NCI-H1436 treated with DMSO at 0.1 percent for 48 hours (cell line): ENCODE data around the gene DDR2.

Source experiments
- DNase-seq: peaks from one replicate; lab custom pipeline; 2025; lab: John Stamatoyannopoulos, UW

DDR2 gene

DNA sequence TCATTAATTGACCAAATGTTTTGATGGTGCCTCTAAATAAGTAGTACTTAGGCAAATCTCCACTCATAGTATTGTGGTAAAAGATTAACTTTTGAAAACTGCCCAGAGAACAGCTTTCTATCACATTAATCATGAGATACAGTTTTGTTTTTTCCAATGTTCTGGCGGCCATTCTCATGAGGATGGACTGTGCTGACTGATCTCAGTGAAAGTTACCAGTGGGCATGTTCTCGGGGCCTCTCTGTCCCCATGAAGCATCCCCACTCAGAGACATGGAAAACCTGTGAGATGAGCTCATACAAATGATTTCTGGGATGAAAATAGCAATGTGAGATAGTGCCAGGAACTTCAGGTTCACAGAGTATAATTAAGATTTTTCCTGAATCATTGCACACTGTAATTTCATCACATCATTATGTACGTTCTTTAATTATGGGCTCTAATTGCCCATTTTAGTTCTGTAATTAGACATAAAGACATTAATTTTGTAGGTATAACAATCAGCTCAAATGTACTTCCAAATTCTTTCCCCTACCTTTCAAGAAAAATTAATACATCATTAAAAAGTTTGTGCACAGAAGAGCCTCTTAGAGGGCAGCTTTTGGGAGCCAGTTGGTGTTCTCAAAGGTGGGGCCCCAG, 40.5 kb downstream of the DDR2 start:
- DNase-seq: no peak

DNA sequence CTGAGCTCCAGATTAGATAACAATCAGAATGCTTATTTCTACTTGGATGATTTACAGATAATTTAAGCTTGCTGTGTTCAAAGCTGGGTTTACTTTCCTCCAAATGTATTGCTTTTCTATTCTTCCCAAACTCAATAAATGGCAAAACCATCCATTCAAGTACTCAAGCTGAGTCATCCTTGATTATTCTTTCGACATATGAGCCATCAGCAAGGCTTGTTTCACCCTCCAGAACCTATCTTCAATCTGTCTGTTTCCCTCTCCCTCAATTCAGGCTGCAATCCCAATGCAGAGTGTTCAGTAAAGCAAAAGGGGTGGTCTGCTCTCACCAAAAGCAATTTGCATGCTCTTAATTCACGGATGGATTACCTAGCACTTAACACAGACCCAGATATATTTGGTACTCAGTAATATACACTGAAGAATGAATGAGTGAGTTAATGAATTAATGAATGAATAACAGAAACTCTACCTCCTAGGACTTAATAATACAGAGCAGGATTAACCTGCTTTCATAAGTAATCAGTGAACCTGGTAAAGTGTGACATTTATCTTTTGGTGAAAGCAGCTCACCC, 41.9 kb downstream of the DDR2 start:
- DNase-seq: no peak

DNA sequence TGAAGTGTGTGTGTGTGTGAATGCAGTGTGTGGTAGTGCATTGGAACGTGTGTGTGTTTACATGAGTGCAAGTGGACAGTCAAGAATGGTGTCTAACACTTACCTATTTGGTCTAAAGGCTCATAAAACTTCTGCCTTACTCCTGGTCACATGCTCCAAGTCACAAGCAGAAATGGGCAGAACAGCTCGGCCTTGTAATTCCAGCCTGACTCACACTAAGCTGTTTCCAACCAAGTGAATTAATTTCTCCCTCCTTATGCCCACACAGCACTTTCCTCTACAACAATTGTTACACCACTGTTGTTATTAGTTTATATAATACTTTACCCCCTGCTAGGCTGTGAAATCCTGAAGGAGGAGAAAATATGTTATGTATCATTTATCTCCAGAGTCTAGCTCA, 43.8 kb downstream of the DDR2 start:
- DNase-seq: no peak

DNA sequence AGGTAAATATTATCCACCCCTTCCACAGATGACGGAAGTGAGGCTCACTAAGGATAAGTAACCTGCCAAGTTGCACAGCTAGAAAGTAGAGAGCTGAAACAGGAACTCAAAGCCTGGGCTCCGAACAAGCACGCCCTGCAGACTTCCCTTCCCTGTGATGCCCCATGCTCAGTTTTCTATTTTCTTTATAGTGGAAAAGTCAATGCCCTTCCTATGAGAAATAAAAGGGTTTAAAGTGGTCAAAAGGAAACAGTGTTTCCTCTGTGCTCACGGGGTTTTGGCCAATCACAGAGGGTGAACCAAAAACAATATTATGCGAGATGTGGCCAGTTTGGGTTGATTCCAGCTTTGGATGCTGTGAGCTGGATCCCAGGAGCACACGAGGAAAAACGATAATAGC, 44.5 kb downstream of the DDR2 start:
- DNase-seq: no peak

GRCh38 chr1:162677607-162678371, 45.5 kb downstream of the DDR2 start:
- no peak for DNase-seq

GRCh38 chr1:162678439-162678838, 46.2 kb downstream of the DDR2 start:
- DNase-seq: no peak

DNA sequence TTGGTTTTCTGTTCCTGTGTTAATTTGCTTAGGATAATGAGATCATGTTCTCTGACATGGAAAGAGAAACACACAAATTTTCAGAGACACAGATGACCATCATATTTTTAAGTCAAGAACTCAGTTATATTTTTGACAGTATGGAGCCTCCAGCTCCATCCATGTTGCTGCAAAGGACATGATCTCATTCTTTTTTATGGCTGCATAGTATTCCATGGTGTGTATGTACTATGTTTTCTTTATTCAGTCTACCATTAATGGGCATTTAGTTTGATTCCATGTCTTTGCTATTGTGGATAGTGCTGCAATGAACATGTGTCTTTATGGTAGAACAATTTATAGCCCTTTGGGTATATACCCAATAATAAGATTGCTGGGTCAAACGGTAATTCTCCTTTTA, 47.0 kb downstream of the DDR2 start:
- no peak for DNase-seq

GRCh38 chr1:162680419-162681121, 48.3 kb downstream of the DDR2 start:
- no peak for DNase-seq

- no peak for DNase-seq
These were observed 48.8 kb downstream of the DDR2 start for GRCh38 chr1:162681122-162681436.

DNA sequence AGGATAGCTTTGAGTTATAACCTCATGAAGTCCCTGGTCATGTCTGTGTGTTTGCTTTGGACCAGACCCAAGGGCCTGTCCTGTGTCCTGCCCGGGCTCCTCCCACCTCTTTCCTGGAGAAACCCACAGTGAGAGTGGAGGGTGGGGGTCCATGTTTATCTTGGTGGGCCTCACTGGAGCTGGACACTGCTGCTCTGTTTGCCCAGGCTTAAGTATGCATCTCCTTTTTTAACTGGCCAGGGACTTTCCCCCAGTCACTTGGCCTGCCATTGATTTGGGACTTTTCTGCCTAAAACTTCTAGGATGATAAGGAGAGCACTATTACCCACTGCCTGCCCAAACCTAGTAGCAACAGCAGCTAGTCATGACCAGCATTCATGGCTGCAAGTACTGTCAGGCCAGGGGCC, 49.8 kb downstream of the DDR2 start:
- DNase-seq: no peak

DNA sequence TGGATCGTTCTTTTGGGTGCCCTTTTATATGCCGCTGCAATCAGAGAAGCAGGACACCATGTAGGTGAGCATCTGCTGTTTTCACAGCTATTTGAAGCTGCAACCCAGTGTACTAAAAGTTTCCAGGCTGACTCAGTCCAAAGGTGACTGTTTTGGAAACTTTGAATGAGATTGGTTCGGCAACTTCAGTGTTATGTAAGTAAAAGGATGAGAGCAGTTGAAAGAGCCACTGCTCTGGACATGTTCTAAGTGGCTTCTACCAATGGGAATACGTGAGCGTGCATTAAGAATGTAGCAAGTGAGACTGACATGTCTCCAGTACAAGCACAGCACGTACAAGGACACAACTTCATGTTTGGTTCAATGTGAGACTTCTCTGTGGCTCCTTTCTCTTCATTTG, 55.6 kb downstream of the DDR2 start:
- no peak for DNase-seq

GRCh38 chr1:162688521-162688920, 56.3 kb downstream of the DDR2 start:
- DNase-seq: no peak

DNA sequence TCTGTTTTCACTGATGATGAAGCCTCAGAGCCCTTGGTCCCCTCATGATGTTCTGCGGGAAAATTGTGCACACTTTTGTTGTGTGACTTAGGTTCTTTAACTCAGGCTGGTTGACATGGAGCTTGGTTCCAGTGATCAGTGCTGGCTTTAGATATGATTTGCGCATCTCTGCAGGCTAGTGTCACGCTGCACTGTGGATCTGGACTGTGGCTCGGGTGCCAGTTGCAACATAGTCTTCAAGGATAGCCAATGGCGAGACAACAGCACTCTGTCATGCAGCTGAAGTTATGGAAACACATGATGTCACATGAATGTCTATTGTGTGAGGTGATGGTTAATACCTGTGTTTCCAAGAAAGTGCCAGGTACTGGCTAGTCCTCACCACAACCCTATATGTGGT, 56.7 kb downstream of the DDR2 start:
- no peak for DNase-seq

DNA sequence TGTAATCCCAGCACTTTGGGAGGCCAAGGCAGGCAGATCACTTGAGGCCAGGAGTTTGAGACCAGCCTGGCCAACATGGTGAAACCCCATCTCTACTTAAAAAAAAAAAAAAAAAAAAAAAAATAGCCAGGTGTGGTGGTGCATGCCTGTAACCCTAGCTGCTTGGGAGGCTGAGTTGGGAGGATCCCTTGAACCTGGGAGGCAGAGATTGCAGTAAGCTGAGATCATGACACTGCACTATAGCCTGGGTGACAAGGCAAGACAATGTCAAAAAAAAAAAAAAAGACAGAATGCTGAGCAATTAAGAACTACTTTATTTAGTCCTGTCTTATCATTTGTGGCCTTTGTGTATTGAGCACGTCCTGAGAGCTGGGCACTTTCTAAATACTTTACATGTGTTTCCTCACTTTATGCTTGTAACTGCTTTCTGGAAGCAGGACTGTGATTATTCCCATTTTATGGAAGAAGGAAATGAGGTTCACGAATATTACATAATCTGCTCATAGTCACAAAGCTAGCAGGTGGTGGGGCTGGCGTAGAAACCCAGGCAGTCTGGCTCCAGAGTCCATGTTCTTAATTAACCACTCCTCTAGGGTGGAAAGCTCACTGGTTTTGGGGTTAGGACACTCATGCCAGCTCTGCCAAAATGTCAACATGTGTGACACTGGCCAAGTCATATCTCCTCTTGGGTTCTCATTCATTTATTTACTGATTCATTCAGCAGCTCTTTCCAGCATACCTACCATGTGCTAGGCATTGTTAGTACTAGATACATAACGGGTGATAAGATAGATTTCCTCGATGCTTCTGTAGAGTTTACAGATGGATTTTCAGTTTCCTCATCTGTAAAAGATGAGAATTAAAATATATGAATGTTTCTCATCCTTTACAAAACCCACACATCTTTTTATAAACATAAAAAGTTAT, 57.7 kb downstream of the DDR2 start:
- DNase-seq: no peak

GRCh38 chr1:162690672-162691434, 58.6 kb downstream of the DDR2 start:
- DNase-seq: no peak

- no peak for DNase-seq
These were observed 59.8 kb downstream of the DDR2 start for GRCh38 chr1:162691999-162692575.

DNA sequence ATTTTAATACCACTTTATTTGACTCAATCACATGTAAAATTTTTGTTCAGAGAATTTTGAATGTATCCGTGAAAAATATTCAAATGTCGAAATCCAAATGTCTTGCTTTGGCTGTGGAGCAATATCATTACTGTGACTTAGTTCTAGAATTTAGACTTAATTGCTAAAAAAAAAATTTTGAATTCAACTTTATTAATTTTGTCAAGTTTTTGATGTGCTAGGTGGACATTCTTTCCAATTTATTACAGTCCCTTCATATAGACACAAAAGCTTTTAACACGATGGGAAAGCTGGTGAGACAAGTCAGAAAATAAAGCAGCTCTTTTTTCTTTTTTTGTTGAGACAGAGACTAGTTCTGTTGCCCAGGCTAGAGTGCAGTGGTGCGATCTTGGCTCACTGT, 62.6 kb downstream of the DDR2 start:
- DNase-seq: no peak

DNA sequence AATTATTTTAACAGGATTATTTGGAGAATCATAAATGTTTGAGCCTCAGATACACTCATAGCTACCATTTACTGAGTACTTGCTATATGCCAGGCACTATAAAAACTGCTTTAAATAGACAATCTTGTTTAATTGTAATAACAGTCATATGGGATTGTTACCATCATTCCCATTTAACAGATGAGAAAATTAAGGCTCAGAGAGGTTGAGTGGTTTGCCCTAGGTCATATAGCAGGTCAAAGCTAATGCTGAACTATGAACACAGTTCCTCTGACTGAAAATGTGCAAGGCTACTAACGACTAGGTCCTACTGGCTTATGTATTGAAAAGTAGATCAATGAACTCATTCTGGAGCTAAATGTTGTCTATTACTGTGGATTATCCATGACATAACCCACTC, 63.4 kb downstream of the DDR2 start:
- DNase-seq: no peak

DNA sequence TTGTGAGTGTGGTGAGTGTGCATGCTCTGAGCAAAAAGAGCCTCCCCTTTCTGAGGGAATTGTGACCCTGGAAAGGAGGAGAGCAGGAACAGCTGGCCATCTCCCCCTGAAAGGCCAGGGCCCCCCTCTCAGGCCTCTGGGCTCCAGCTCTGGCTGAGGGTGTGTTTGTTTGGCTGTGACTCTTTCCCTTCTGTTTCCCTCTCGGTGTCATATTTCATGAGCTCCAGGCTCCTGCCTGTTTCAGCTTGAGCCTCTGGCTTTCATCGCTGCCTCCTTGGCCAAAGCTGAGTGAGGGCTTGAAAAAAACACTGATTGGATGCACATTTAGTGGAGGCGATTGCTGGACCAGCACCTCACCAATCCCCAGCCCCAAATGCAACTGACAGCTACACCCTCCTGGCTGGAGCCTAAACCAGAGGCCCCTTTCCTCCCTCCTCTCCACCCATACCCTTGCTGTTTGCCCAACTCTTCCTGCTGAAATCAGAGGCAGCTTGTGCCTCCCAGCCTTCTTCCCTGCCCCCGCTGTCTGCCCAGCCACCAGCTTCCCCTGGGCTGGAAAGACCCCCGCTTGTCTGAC, 64.1 kb downstream of the DDR2 start:
- peak; percentile 88 for DNase-seq

DNA sequence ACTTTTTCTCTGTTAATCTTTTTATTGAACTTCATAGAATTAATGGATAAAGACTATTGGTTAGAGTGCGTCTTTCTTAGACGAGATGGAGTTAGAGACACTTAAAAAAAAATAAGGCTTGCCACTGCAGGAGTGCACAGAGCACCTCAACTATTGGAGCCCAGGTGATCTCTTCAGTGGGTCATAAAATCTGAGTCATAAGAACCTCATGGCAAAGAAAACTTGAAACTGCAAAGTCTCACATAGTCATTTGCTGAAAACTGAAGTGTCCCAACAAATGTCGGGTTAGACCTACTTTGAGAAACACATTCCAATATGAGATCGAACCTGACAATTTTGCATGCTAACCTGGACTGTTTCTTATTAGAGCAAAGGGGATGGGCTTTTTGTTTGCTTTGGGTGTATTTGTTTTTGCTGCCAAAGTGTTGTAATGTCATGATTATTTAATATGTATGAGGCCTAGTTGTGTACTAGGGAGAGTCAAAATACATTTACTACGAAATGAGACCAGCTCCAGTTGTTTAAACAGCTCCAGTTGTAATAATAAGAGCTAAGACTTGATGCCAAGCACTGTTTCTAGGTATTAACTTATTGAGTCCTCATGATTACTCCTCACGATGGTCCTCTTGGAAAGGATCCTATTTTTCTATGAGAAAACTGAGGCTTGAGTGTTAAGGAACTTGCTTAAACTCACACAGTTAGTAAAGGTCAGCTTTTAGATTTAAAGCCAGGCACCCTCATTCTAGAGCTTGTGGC, 65.1 kb downstream of the DDR2 start:
- DNase-seq: no peak
